ENCODE measurements around the gene SYNJ2. TPM values are rescaled to one million over a fixed set of nuclear protein-coding genes. Genes with fewer than 3 reads are reported as not detected.

SYNJ2 gene
- total RNA-seq, 2 donors from 2014 or later: 28.0 to 32.0 TPM

DNA sequence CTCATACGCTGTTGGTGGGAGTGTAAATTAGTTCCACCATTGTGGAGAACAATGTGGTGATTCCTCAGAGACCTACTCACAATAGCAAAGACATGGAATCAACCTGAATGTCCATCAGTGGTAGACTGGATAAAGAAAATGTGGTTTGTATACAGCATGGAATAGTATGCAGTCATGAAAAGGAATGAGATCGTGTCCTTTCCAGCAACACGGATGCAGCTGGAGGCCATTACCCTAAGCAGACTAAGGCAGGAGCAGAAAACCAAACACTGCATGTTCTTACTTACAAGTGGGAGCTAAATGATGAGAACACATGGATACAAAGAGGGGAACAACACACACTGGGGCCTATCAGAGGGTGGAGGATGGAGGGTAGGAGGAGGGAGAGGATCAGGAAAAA lies 54.6 kb downstream of the SYNJ2 start:
- Mint-ChIP-seq H3K27ac (peak overlapping the region; percentile 21), H3K27me3 (no peaks in the 10 kb centered on the region), H3K4me1 (peaks cover 25% of the 10 kb centered on the region), H3K4me3 (no peak overlapping the region), H3K9me3 (no peaks in the 10 kb centered on the region), H3K36me3 (ENCODE audit: low read depth) (peaks cover 58% of the 10 kb centered on the region)
- no peak for ATAC-seq (replicated peaks)

DNA sequence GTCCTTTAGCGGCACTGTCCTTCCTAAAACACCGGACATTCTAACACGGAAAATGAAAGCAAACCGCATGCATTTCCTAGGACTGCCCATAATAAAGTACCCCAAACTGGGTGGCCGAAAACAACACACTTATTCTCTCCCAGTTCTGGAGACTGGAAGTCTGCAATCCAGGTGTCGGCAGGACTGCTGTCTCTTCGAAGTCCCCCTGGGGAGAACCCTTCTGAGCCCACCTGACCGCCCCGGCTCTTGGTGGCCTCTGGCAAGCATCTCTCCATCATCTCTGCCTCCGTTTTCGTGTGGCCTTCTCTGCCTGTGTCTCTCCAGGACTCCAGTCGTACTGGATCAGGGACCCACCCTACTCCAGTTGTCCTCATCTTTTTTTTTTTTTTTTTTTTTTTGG lies 55.4 kb downstream of the SYNJ2 start:
- H3K27me3 Mint-ChIP-seq: no peaks in the 10 kb centered on the region
- no peak for ATAC-seq (replicated peaks)
- no peak overlapping the region for H3K4me3 Mint-ChIP-seq
- H3K4me1 Mint-ChIP-seq: peaks cover 20% of the 10 kb centered on the region
- H3K27ac Mint-ChIP-seq: no peak overlapping the region
- H3K9me3 Mint-ChIP-seq: no peaks in the 10 kb centered on the region
- H3K36me3 Mint-ChIP-seq (ENCODE audit: low read depth): peaks cover 57% of the 10 kb centered on the region

DNA sequence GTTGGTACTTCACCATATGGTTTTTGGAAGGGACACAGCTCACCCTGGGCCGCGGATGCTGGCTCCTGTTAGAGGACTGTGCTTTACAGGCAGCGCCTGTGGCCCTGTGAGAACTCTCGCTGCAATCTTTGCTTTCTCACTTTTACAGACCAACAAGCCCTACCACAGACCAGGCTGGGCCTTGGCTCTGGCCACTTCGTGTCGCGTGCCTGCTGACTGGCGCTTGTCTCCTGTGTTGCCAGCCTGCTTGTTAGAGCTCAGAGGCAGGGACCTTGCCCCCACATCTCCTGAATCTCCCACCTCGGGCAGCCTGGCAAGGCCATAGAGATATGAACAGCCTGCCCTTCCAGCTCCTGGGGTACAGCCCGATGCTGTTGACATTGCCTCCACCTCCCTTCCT lies 56.1 kb downstream of the SYNJ2 start:
- Mint-ChIP-seq H3K36me3 (ENCODE audit: low read depth) (peaks cover 64% of the 10 kb centered on the region), H3K9me3 (no peaks in the 10 kb centered on the region), H3K27me3 (no peaks in the 10 kb centered on the region), H3K27ac (no peak overlapping the region), H3K4me3 (no peak overlapping the region), H3K4me1 (peaks cover 20% of the 10 kb centered on the region)
- ATAC-seq (replicated peaks): no peak

DNA sequence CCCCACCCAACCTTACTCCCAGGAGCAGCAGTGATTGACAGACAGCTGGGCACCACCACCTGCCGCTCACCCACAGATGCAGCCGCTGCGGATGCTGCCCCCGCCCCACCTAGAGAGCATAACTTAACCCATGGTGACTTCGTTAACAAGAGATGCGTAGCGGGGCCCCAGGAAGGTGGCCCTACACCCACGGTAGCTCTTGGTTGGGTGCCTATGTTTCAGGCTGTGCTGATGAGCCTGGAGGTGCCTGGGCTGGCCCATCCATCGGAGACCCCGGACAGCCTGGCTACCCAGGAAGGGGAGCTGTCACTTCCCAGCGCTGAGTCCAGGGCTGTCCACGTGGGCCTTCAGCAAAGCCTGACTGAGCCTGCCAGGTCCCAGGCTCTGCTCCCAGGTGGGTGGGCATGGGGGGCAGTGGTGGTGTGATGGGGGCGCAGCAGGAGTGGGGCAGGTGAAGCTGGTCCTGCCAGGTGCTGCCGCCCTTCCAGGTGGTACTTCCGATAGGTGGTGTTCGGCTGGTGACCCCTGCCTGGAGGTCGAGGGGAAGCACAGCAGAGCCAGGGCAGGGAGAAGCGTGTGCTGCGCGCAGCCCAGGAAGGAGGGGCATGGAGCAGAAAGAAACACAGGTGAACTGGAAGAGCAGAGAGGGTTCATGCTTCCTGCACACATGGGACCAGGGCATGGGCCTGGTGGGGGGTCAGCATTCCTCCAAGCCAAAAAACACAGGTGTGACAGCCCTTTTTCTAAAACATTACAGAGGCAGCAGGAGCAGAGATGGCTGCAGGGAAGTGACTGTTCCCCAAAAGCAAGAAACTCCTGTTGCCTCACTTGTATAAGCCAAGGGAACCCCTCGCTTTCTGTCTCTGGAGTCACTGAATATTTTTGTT lies 56.9 kb downstream of the SYNJ2 start:
- Mint-ChIP-seq H3K36me3 (ENCODE audit: low read depth) (peaks cover 68% of the 10 kb centered on the region), H3K27me3 (no peaks in the 10 kb centered on the region), H3K27ac (peak overlapping the region; percentile 41), H3K9me3 (no peaks in the 10 kb centered on the region), H3K4me3 (no peak overlapping the region), H3K4me1 (peaks cover 20% of the 10 kb centered on the region)
- ATAC-seq (replicated peaks): no peak

DNA sequence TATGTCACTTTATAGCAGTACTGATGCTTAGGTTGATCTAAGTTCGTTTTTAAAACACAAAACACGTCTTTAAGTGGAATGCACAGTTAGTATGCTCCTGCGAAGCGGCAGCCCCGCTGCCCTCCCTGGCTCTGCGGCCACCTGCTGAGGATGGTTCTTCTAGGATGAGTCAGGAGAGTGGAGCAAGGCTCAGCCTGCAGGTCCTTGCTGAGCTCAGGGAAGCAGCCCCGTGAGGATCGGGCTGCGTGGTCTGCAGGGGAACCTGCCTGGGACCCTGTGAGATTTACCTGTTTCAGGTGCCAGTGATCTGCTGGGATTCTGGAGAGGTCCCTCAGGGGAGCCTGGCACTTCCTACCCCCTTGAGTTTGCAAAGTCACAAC lies 57.5 kb downstream of the SYNJ2 start:
- no peak for ATAC-seq (replicated peaks)
- Mint-ChIP-seq H3K27ac (peak overlapping the region; percentile 41), H3K27me3 (no peaks in the 10 kb centered on the region), H3K4me3 (no peak overlapping the region), H3K9me3 (no peaks in the 10 kb centered on the region), H3K36me3 (ENCODE audit: low read depth) (peaks cover 68% of the 10 kb centered on the region), H3K4me1 (peaks cover 20% of the 10 kb centered on the region)

DNA sequence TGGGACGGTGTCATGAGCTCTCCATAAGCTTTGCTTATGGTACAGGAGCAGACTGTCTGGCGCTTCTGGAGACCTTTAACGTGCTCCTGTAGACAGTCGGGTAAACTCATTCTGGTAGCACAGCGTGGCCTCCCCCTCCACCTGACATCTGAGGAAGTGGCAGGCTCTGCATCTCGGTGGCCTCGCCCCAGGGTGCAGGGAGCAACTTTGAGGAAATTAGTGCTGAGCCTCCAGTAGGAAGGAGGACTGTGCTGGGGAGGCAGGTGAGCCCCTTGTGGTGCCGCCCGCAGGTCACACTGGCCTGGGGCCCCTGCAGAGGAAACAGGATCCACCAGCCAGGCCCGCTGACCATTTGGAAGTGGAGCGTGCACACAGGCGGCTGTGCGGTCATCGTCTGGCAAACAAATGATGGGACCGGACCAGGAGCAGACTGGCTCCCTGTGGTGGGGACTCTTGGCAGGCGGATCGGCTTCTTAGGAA lies 57.9 kb downstream of the SYNJ2 start:
- Mint-ChIP-seq H3K4me1 (peaks cover 20% of the 10 kb centered on the region), H3K27me3 (no peaks in the 10 kb centered on the region), H3K4me3 (peak overlapping the region; percentile 34), H3K9me3 (no peaks in the 10 kb centered on the region), H3K36me3 (ENCODE audit: low read depth) (peaks cover 68% of the 10 kb centered on the region), H3K27ac (peak overlapping the region; percentile 41)
- ATAC-seq (replicated peaks): peak; percentile 64

DNA sequence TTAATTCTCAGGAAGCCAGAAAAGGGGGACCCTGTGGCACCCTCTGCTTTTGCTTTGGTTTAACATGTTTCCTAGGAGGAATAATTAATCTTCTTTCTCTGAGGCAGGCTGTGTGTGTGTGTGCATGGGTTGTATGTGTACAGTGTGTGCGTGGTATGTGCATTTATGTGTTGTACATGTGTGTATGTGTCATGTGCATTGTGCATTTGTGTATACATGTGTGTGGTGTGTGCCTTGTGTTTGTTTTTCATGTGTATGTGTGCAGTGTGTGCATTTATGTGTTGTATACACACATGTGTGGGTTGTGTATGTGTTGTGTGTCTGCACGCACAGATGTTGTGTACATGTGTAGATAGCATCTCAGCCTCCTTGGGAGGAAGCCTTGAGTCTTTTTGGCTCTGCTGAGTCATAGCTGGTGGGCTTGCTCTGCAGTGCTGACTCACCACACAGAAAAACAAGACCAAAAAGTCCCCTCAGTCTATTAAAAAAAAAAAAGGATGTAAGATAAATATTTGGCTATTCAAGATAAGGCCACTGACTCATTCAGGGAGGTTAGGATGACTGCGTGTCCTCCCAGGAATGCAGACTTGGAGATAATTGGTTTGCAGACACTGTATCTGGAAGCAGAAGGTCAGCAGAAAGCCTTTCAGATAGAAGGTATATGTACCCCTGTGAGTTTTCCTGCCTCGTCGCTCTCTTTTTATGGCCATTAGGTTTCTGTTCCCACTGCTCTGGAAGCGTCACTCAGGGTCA lies 58.6 kb downstream of the SYNJ2 start:
- H3K4me3 Mint-ChIP-seq: peak overlapping the region; percentile 34
- H3K4me1 Mint-ChIP-seq: peaks cover 20% of the 10 kb centered on the region
- peaks cover 68% of the 10 kb centered on the region for H3K36me3 Mint-ChIP-seq (ENCODE audit: low read depth)
- no peaks in the 10 kb centered on the region for H3K9me3 Mint-ChIP-seq
- no peaks in the 10 kb centered on the region for H3K27me3 Mint-ChIP-seq
- ATAC-seq (replicated peaks): peak; percentile 81
- H3K27ac Mint-ChIP-seq: peak overlapping the region; percentile 41

DNA sequence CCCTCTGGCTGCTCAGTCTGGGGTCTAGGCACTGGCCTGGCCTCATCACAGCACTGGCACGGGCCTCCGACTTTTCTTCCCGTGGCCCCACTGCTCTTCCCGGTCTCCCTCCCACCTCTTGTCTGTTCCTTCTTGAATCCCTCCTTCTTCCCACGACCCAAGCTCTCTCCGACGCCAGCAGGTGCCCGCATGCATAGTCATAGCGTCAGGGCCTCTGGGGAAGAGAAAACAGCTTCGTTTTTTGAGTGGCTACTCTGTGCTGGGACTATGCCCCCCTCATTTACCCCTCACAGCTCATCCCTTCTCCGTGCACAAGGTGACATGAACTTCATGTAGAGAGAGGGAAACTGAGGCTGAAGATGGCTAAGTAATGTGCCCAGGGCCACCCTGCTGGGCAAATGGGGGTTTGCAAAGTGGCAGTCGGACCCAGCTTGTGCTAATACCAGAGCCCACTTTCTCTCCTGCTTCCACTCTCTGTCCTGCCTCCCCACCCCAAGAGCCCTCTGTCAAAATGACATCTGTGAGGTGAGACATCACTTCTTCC lies 59.2 kb downstream of the SYNJ2 start:
- Mint-ChIP-seq H3K4me1 (peaks cover 26% of the 10 kb centered on the region), H3K27me3 (no peaks in the 10 kb centered on the region), H3K27ac (peak overlapping the region; percentile 28), H3K9me3 (no peaks in the 10 kb centered on the region), H3K36me3 (ENCODE audit: low read depth) (peaks cover 68% of the 10 kb centered on the region), H3K4me3 (no peak overlapping the region)
- no peak for ATAC-seq (replicated peaks)

DNA sequence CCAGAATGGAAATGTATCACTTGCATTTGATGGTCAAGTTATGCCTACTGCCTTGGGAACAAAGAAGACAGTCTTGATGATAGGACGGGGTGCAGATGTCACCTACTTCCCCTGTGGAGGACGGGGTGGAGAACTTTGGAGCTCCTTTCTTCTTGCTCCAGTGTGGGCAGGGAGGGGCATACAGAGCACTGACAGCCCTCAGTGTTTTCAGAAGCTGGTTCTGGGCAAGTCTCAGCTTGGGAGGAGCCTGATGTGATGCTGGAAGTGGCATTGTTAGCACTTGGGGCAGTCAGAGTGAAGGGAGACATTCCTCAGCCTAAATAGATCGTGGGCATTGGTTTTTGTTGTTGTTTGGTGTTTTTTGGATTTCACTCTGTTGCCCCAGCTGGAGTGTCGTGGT lies 59.7 kb downstream of the SYNJ2 start:
- Mint-ChIP-seq H3K4me1 (peaks cover 23% of the 10 kb centered on the region), H3K27me3 (no peaks in the 10 kb centered on the region), H3K27ac (peak overlapping the region; percentile 28), H3K4me3 (no peak overlapping the region), H3K36me3 (ENCODE audit: low read depth) (peaks cover 68% of the 10 kb centered on the region), H3K9me3 (no peaks in the 10 kb centered on the region)
- ATAC-seq (replicated peaks): no peak

DNA sequence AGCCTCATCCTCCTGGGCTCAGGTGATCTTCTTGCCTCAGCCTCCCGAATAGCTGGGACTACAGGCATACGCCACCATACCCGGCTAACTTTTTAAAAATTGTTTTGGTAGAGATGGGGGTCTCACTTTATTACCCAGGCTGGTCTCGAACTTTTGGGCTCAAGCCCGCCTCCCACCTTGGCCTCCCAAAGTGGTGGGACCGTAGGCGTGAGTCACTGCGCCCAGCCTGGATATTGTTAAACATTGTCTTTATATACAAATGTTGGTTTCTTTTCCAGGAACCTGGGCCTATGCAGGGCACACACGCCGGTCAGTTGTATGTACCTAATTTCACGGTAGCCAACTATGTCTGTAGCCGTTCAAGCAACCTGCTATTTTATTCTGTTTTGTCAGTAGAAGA lies 60.1 kb downstream of the SYNJ2 start:
- H3K4me3 Mint-ChIP-seq: no peak overlapping the region
- peaks cover 68% of the 10 kb centered on the region for H3K36me3 Mint-ChIP-seq (ENCODE audit: low read depth)
- ATAC-seq (replicated peaks): no peak
- H3K27me3 Mint-ChIP-seq: no peaks in the 10 kb centered on the region
- H3K27ac Mint-ChIP-seq: no peak overlapping the region
- H3K9me3 Mint-ChIP-seq: no peaks in the 10 kb centered on the region
- H3K4me1 Mint-ChIP-seq: peaks cover 26% of the 10 kb centered on the region

DNA sequence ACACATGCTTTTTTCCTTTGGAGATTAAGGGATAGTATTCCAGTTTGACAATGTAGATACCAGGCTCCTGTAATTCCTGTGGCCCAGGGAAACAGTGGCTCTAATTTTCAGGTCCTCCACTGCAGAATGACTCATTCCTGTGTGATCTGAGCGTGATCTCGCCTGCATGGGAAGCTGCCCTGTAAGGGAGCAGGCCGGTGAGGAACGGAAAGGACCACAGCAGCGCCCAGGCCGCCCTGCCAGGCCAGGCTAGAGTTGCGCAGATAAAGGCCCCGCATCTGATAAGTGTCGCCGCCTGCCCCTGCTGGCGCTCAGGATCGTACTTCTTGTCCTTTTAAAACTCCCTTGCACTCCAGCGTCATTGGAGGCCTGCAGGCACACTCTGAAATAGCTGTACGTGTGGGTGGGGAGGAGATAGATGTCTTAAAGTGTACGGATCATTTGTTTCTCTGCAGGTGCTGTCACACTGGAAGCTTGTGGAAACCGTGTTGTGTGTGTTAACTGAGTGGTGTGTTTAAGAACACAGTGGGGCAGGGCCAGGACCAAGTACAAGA lies 60.7 kb downstream of the SYNJ2 start:
- ATAC-seq (replicated peaks): no peak
- H3K4me1 Mint-ChIP-seq: peaks cover 31% of the 10 kb centered on the region
- no peaks in the 10 kb centered on the region for H3K9me3 Mint-ChIP-seq
- H3K36me3 Mint-ChIP-seq (ENCODE audit: low read depth): peaks cover 70% of the 10 kb centered on the region
- no peak overlapping the region for H3K27ac Mint-ChIP-seq
- no peak overlapping the region for H3K4me3 Mint-ChIP-seq
- no peaks in the 10 kb centered on the region for H3K27me3 Mint-ChIP-seq

DNA sequence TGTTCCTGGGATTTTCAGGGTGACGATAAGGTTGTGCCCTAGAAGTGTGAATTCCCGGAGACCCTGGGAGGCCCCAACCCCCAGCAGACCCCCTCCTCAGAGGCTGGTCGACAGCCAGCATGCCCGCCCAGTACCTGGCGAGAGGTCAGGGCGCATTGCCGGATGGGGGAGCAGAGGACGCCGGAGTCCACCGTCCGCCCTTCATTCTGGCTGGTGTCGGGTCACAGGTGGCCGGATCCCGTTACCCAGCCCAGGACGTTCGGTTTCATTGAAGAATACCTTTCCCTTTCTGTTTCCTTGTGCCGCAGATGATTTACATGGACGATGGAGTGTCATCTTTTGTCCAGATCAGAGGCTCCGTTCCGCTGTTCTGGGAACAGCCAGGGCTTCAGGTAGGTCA lies 61.3 kb downstream of the SYNJ2 start:
- Mint-ChIP-seq H3K4me3 (no peak overlapping the region), H3K27me3 (no peaks in the 10 kb centered on the region), H3K9me3 (no peaks in the 10 kb centered on the region), H3K4me1 (peaks cover 36% of the 10 kb centered on the region), H3K27ac (no peak overlapping the region), H3K36me3 (ENCODE audit: low read depth) (peaks cover 66% of the 10 kb centered on the region)
- ATAC-seq (replicated peaks): no peak

DNA sequence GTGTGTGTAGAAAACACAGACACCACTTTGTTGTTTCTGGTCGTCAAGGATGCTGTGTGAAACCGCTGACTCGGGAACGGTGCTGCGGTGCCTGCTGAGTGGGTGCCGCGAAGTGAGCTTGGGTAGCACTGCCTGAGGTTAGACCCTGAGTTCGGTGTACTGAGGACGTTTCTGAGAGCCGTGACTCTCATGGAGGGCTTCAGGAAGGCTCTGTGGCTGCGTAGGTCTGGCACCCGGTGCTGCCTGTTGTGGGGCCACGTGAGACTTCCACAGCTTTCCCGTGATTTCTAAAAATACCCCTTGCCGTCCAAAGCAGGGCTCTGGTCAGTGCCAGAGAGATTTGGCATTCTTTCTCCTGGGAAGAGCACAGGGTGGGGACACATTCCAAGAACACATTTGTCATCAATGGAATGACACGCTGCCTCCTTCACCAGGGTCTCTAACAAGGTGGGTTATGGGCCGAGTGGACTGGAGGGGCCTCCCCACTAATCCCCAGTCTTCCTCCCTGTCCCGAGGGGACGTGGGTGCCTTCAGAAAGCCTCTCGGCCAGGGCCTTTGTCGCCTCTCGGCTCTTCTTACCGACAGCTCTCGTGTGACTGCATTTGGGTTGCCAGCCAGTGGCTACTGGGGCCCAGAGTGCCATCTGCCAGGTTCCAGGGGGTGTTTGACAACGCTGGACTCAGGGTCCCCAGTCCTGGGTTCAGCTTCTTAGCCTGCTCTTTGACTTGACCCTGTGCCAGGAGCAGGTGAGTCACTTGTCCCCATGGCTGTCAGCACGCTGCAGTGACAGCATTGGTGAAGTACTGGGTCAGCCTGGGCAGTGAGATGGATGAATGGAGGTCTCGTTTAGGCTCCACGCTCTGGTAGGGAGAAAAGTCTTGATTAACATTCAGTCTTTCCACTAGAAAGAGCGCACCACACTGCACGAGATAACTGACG lies 62.2 kb downstream of the SYNJ2 start:
- H3K9me3 Mint-ChIP-seq: no peaks in the 10 kb centered on the region
- H3K4me1 Mint-ChIP-seq: peaks cover 37% of the 10 kb centered on the region
- H3K4me3 Mint-ChIP-seq: no peak overlapping the region
- H3K27ac Mint-ChIP-seq: no peak overlapping the region
- H3K36me3 Mint-ChIP-seq (ENCODE audit: low read depth): peaks cover 66% of the 10 kb centered on the region
- no peak for ATAC-seq (replicated peaks)
- H3K27me3 Mint-ChIP-seq: no peaks in the 10 kb centered on the region

DNA sequence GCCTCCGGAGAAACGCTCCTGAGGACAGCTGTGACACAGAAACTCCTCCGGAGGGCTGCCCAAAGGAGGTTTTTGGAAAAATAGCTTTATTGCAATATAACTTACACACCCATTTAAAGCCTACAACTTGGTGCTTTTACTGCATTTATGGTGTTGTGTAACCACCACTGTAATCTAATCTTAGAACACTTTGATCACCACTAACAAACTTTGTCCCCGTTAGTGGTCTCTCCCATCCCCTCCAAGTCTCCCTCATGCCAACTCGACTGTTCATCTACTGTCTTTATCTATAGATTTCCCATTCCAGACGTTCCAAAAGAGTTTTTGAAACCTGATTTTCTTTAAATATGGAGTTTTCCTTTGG lies 62.8 kb downstream of the SYNJ2 start:
- Mint-ChIP-seq H3K36me3 (ENCODE audit: low read depth) (peaks cover 66% of the 10 kb centered on the region), H3K27ac (no peak overlapping the region), H3K4me1 (peaks cover 37% of the 10 kb centered on the region), H3K9me3 (no peaks in the 10 kb centered on the region), H3K27me3 (no peaks in the 10 kb centered on the region), H3K4me3 (no peak overlapping the region)
- no peak for ATAC-seq (replicated peaks)

Measured in activated T-helper 17 cell treated with anti-CD3 and anti-CD28 coated beads, Interleukin-2, amount 50 U/mL, for 72 hours (primary cell).